Frontal cortex (tissue), 4 donors: Measurements from ENCODE around the gene HILPDA. TPM values are rescaled to one million over a fixed set of nuclear protein-coding genes. Genes with fewer than 3 reads are reported as not detected.

Source experiments
- DNase-seq, 2 donors: peaks; one replicate each; pipeline ENCODE4 v3.0.0; 2012; ENCODE audit warnings: low spot score in 2 of 2
- FAIRE-seq: peaks from 2 replicates; lab custom pipeline; 2012; peaks lifted over from hg19 to GRCh38; lab: Jason Lieb, UNC
- total RNA-seq: library from RNA; depleted of rRNA; stranded (reverse); fragments of >200 nt; gene quantifications from one replicate; pipeline ENCODE4 v1.2.3, GENCODE V29; 2014
- donor health status: control.
- donor health status: control.
- donor health status: control.

Gene HILPDA, protein sequence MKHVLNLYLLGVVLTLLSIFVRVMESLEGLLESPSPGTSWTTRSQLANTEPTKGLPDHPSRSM
- total RNA-seq = 26.9 TPM

- no peak for FAIRE-seq
- DNase-seq = peak; percentile 87 to 90
Observed at GRCh38 chr7:128455543-128456254, at the start of gene HILPDA. Gene HILPDA, plus strand, starts transcription at chr7:128455878. Its CDS starts 1,391 bp downstream, at chr7:128457269.

DNA sequence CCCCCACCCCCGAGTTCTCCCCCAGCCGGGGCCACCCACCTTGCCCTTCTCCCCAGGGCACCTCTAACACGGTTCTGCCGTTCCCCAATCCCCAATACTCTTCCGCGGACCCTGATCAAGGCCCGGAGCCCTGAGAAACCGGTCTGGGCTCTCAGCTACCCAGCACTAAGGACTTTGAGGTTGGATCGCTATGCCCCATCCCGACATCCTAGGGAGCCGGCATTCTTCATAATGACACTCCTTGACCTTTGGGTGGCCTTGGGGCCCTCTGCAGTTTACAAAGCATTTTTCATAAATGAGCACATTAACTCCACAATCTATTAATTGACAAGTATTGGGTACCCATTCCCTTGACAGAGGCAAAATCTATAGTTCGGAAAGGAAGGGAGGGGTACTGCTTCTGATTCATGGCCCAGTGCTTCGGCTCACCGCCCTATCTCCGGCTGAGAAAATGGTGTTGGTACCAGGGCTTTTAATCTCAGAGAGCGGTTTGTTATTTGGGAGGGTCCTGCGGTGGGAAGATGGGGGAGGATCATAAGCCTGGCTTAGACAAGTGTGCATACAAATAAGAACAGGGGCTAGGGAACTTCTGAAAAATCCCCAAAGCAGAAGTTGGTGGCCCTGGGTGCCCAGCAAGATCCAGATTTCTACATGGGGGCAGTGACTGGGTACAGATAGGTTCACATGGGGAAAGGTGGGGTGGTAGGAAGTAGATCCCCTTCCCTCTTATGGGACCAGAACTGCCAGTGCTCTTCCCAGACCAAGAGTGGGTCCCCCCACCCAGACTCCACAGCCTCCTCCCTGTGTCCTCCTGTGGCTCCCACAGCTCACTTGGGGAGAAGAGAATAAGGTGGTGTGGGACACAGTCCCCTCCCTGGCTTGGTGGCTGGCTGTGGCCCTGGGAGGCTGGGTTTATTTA lies 49.1 kb upstream of the HILPDA start:
- no peak for DNase-seq
- no peak for FAIRE-seq

DNA sequence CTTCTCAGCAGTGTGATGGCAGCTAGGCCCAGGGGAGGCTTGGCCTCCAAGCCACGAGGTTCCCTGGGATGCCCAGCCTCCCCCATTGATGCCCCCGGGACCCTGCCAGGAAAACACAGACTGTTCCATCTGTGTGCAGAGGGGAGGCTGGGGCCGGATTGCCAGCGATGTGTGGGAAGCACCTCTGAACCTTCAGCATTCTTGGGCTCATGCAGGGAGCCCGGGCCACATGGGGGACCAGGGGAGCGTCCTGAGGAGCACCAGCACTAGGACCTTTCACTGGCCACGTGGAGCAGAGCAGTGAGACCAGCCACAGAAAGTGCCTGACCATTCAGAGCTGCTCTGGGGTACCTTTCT lies 48.5 kb upstream of the HILPDA start:
- DNase-seq = no peak
- FAIRE-seq = no peak

DNA sequence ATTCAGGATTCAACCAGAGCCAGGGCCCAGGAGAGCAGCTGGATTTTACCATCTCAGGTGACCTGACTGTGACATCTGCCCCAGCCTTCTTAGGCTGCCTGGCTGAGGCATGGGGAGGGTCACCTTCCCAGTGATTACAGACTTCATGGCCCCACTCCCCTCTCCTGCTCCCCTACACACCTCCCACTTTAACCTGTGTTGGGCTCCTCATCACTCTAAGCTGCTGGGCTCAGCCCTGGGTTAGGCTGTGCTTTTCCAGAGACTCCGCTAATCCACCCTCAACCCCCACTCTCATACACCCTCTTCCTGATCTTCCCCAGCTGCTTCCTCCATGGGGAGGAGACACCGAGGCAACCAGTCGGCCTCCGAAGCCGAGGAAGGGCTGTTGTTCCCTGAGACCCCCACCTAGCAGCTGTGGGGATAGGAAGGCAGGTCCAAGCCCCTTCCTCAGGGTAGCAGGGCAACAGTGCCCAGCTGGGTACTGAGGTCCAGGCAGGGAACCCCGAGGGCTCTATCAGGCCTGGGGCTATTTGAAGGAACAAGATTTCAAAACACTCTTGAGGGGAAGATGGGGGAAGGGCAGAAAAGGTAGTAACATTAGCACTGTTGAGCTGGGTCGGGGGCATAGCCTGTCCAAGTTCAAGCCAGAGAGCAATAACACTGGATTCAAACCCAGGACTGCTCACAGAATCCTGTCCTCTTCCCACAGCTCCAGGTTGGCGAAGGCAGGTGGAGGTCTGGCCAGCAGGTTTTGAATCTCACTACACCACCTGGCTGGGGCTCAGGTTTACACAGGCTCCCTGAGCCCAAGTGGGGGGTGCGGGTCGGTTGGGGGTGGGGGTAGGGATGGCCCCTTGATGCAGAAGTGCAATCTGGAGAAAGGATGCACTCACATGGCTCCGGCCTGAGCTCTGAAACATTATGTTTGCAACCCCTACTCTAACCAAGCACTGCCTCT lies 47.6 kb upstream of the HILPDA start:
- FAIRE-seq (no peak), DNase-seq (no peak)

GRCh38 chr7:128408709-128409595 lies 46.7 kb upstream of the HILPDA start:
- DNase-seq (no peak), FAIRE-seq (no peak)

DNA sequence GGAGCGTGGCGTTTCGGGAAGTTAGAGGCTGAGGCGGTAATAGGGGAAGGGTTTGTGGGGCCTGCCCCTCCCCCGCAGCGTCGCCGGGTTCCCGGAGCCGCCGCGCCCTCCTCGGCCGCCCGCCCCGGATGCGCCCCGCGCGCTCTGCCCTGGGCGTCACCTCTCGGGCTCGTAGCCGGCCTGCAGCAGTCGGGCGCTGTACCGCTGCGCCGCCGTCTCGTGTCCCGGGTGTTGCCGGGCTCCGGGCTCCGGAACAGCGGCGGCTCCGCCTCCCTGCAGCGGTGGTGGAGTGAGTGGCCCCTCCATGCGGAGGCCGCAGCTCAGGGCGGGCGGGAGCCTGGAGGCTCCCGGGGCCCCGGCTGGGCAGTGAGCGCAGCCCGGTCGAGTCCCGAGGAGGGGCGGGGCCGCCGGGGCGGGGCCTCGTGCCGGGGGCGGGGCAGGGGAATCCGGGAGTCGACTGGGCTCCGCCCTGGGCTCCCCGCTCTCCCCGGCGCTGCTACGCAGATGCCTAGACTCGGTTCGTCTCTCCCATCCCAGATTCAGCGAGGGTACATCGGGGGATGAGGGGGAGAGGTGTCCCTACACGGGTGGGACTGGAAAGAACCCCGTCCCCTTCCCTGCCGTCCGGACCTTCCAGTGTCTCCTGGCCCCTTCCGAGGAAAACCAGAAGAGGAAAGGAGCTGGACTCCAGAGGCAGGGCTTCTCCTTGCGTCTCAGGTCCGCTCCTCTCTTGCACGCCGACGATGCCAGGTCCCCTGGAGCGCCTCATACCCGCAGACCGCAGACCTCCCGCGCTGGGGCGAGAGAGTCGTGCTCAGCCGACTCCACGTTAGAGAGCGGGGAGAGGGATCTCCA lies 45.9 kb upstream of the HILPDA start, which contains the start of gene IMPDH1:
TSS of gene IMPDH1 (minus strand) at position 387 of the 855 bp plus-strand sequence. CDS start at position 306, 81 bp downstream.
- FAIRE-seq (no peak), DNase-seq (peak; percentile 91 to 97)

DNA sequence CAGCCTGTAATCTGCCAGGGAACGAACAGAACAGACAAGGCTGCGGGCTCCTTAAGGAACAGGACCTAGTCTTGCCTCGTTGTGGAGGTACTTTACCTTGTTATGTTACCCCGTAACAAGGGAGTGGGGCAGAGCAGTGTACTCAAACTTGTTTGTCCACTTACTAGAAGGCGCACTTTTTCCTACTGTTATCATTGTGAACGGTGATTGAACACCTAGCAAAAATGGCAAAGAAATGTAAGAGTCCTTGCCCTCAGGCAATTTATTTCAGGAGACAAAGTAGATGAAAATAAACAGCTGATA lies 45.3 kb upstream of the HILPDA start:
- DNase-seq = no peak
- FAIRE-seq = no peak

- DNase-seq (no peak), FAIRE-seq (no peak)
Observed at GRCh38 chr7:128415217-128415785, 40.4 kb upstream of the HILPDA start.

- DNase-seq (no peak), FAIRE-seq (no peak)
Observed at GRCh38 chr7:128417071-128417470, 38.6 kb upstream of the HILPDA start.

DNA sequence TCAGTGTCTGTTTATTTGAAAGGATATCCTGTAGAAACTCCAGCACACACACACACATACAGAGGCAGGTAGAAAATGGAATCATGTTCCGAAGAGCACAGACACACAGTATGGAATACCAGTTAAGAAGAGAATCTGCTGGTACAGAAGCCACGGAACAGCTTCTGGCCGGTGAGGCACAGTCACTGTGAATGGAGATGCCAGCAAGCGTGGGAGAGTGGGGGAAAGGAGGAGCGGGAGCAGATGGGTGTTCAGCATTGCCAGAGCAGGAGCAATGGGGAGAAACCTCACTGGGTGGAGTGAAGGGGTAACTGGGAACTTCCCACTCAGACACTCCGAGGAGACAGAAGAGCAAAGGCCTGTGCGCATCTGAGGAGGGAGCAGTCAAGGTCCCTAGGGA lies 36.4 kb upstream of the HILPDA start:
- no peak for FAIRE-seq
- DNase-seq = no peak

DNA sequence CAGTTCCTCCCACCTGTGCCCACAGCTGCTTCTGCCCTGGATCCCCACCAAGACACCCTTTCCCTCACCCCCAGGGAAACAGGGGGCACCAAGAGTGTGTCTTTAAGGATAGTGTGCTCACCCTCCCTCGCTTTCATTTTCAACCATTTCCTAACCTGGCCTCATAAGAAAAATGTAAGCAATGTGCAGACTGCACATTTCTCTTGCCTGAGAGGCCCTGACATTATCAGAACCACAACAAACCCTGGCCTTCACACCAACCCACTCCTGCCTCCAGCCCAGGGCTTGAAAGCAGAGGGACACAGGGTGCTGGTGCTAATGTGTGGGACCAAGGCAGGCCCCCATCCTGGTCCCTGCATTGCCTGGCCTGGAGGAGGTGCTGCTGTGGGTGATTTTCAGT lies 34.9 kb upstream of the HILPDA start:
- no peak for FAIRE-seq
- DNase-seq = no peak

DNA sequence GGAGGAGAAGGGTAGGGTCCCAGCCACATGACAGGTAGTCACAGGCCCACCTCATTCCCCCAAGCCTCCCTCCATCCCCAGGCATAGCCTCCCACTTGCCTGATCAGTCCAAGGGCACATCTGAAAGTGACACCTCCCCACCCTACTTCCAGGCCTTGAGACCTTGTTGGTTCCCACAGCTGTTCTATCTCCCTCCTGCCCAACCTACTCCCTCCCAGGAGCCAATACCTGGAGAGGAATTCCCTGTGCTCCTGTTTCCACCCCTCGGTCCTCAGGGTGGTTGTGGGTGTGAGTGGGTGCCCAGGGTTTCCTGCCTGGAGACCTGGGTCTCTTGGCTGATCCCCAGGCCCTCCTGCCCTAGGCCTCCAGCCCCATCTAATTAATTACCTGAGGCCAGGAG lies 34.3 kb upstream of the HILPDA start:
- FAIRE-seq (no peak), DNase-seq (no peak)

- no peak for DNase-seq
- no peak for FAIRE-seq
Observed at GRCh38 chr7:128422037-128422436, 33.6 kb upstream of the HILPDA start.

- DNase-seq (no peak), FAIRE-seq (no peak)
Observed at GRCh38 chr7:128422842-128423241, 32.8 kb upstream of the HILPDA start.

DNA sequence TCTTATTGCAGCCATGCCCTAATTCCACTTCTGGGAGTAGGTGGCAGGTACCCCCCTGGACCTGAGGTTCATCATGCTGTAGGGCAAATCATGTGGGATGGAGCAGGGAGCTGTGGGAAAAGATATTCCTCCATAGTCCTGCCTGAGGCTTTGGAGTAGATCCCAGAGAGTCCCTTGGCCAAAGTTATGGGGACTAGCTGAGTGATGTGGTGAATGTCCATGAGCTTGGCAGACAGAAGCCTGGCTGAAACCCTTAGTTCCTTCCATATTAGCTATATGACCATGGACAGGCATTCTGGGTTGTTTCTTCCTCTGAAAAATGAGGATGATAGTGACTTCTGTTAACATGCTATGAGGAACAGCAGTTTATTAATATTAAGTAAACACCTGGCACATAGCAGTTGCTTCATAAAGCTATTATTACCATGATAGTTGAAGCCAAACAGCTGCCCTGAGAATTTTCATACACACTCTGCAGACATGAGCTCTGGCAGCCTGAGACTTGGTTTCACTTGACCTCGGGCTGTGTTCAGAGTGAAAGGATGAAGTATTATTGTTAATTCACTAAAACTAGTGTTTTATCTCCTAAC lies 30.9 kb upstream of the HILPDA start:
- DNase-seq (no peak), FAIRE-seq (no peak)

- DNase-seq (no peak), FAIRE-seq (no peak)
Observed at GRCh38 chr7:128425850-128426249, 29.8 kb upstream of the HILPDA start.

DNA sequence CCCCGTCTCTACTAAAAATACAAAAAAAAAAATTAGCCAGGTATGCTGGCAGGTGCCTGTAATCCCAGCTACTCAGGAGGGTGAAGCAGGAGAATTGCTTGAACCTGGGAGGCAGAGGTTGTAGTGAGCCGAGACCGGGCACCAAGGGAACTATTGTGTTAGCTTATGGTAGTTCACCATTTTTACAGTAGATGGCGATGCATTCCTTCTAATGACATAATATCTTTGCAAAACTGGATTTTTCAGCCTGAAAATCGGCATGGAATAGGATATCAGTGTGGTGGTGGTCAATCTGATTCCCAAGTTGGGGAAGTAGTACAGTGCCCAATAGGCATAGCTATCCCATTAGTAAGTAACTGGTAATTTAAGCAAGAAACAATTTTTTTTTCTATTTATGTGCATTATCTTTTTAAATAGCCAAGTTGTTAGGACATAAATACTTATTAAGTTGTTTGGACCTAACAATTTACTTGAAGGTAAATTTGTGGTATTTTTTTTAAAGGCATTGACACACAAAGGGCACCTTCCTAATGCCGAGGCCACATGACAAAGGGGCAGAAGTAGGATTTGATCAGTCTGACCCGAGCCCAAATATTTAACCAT lies 28.3 kb upstream of the HILPDA start:
- no peak for DNase-seq
- no peak for FAIRE-seq
